DOHH2 (cell line): ENCODE data around the gene AMPD3.

Source experiments
- EZH2phosphoT487 ChIP-seq: fragments of 200-600 bp; sonication (generic); IDR thresholded peaks from 2 replicates; pipeline ENCODE4 v1.6.1; 2017; ENCODE audit warnings: borderline replicate concordance, mild to moderate bottlenecking, antibody characterized with exemption, low read length, moderate library complexity, mixed read lengths
- TF ChIP-seq, protein P1 (sequence below): fragments of 200-600 bp; sonication (generic); IDR thresholded peaks from one replicate; pipeline ENCODE4 v1.5.1; 2014; ENCODE audit warnings: antibody characterized with exemption, mild to moderate bottlenecking, low read depth, low read length; ENCODE audit not compliant: poor library complexity, severe bottlenecking

DNA sequence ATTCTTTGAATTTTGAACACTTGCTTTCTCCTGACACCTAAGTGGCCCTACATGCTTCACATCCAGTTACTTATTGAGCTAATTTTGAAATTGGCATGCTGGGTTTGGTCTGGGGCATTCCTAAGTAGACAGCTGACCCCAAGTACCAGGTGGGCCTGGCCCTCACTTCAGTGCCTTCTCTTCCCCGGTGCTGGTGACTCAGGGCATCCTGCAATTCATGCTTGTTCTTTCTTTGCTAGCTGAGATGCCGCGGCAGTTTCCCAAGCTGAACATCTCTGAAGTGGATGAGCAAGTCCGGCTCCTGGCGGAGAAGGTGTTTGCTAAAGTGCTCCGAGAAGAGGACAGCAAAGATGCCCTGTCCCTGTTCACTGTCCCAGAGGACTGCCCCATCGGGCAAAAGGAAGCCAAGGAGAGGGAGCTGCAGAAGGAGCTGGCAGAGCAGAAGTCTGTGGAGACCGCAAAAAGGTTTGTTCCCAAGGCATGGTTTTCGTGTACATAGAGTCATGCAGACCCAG lies 6.3 kb downstream of the AMPD3 start:
- TF ChIP-seq, protein P1, sequence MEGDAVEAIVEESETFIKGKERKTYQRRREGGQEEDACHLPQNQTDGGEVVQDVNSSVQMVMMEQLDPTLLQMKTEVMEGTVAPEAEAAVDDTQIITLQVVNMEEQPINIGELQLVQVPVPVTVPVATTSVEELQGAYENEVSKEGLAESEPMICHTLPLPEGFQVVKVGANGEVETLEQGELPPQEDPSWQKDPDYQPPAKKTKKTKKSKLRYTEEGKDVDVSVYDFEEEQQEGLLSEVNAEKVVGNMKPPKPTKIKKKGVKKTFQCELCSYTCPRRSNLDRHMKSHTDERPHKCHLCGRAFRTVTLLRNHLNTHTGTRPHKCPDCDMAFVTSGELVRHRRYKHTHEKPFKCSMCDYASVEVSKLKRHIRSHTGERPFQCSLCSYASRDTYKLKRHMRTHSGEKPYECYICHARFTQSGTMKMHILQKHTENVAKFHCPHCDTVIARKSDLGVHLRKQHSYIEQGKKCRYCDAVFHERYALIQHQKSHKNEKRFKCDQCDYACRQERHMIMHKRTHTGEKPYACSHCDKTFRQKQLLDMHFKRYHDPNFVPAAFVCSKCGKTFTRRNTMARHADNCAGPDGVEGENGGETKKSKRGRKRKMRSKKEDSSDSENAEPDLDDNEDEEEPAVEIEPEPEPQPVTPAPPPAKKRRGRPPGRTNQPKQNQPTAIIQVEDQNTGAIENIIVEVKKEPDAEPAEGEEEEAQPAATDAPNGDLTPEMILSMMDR = no peak
- TF ChIP-seq EZH2phosphoT487 = no peak
